Stimulated activated CD4-positive, alpha-beta T cell treated with anti-CD3 and anti-CD28 coated beads, Interleukin-2, amount 100 ng/mL, for 4 hours (primary cell): ENCODE data around the gene SEMA5A.

Experiments
- DNase-seq: peaks from one replicate; pipeline ENCODE4 v3.0.0-alpha.2; 2020; ENCODE audit warnings: low read depth

SEMA5A gene

GRCh38 chr5:9545136-9545991 lies 511 bp downstream of the SEMA5A start:
- DNase-seq, result no peak

GRCh38 chr5:9544502-9545135 lies 1.3 kb downstream of the SEMA5A start:
- peak; percentile 10 for DNase-seq

GRCh38 chr5:9544056-9544455 lies 1.8 kb downstream of the SEMA5A start:
- DNase-seq, result no peak

- no peak for DNase-seq
Measured at GRCh38 chr5:9543311-9543920, 2.5 kb downstream of the SEMA5A start.

- no peak for DNase-seq
Measured at GRCh38 chr5:9540791-9541190, 5.1 kb downstream of the SEMA5A start.

GRCh38 chr5:9538504-9538903 lies 7.4 kb downstream of the SEMA5A start:
- DNase-seq, result no peak

- DNase-seq, result no peak
Measured at GRCh38 chr5:9537223-9538141, 8.4 kb downstream of the SEMA5A start.

- DNase-seq, result no peak
Measured at GRCh38 chr5:9536717-9537116, 9.2 kb downstream of the SEMA5A start.

- DNase-seq, result no peak
Measured at GRCh38 chr5:9534881-9535517, 10.9 kb downstream of the SEMA5A start.

- no peak for DNase-seq
Measured at GRCh38 chr5:9533562-9534364, 12.1 kb downstream of the SEMA5A start.

- DNase-seq, result no peak
Measured at GRCh38 chr5:9533096-9533495, 12.8 kb downstream of the SEMA5A start.

- DNase-seq, result no peak
Measured at GRCh38 chr5:9529513-9529912, 16.4 kb downstream of the SEMA5A start.

GRCh38 chr5:9529041-9529480 lies 16.8 kb downstream of the SEMA5A start:
- no peak for DNase-seq

- DNase-seq, result no peak
Measured at GRCh38 chr5:9524941-9525340, 20.9 kb downstream of the SEMA5A start.

GRCh38 chr5:9523090-9523823 lies 22.6 kb downstream of the SEMA5A start:
- DNase-seq, result no peak

GRCh38 chr5:9519537-9519936 lies 26.3 kb downstream of the SEMA5A start:
- no peak for DNase-seq

- no peak for DNase-seq
Measured at GRCh38 chr5:9516591-9516990, 29.3 kb downstream of the SEMA5A start.

- no peak for DNase-seq
Measured at GRCh38 chr5:9515436-9515835, 30.4 kb downstream of the SEMA5A start.

- DNase-seq, result no peak
Measured at GRCh38 chr5:9514968-9515367, 30.9 kb downstream of the SEMA5A start.

- DNase-seq, result no peak
Measured at GRCh38 chr5:9513827-9514226, 32.0 kb downstream of the SEMA5A start.
